Medulla oblongata (tissue), 1 donor: ENCODE data around the gene AP3M1.

Experiments
- DNase-seq: peaks from one replicate; pipeline ENCODE4 v3.0.0-alpha.2; 2015; ENCODE audit errors: extremely low spot score

The AP3M1 gene

DNA sequence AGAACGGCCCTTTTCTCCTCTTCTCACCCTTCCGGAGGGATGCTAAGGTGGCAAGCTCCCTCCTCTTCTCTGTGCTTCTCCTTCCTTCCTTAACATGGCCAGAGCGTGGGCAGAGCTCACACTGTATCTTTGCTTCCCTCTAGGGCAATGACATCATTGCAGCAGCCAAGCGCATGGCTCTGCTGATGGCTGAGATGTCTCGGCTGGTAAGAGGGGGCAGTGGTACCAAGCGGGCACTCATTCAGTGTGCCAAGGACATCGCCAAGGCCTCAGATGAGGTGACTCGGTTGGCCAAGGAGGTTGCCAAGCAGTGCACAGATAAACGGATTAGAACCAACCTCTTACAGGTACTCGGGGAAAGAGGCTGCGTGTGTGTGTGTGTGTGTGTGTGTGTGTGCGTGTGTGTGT, 36.6 kb downstream of the AP3M1 start:
- DNase-seq = peak; percentile 37

DNA sequence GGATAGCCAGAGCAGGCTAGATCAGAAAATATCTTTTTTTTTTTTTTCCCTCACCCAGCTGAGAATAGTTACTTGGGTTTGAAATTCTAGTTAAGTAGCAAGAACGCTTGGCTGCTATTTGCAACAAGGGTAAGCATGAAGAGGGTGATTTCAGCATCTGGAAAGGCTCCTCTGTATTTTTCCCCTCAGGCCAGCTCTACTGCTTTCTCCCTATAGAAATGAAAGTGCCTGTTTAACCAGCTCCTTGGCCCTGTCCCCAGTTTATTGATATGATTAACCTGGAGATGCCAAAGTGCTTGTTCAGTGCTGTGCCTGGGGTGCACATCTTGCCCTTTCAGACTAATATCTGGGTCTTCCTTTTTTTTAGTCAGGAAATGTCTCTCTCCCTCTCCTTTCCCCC, 37.1 kb downstream of the AP3M1 start:
- DNase-seq = no peak

DNA sequence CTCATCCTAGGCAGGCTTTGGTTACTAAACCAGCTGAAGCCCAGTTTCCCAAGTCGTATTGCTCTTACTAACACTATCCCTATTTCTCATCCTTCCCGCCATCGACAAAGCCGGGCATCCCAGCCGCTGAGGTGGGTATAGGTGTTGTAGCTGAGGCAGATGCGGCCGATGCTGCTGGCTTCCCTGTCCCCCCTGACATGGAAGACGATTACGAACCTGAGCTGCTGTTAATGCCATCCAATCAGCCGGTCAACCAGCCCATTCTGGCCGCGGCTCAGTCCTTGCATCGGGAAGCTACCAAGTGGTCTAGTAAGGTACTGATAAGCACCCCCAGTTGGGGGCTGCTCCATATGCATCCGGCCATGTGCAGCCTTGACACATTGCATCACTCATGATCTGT, 38.8 kb downstream of the AP3M1 start:
- no peak for DNase-seq

GRCh38 chr10:74110120-74110519, 40.5 kb downstream of the AP3M1 start:
- no peak for DNase-seq

- DNase-seq = no peak
These were observed 41.2 kb downstream of the AP3M1 start for GRCh38 chr10:74109452-74109851.

DNA sequence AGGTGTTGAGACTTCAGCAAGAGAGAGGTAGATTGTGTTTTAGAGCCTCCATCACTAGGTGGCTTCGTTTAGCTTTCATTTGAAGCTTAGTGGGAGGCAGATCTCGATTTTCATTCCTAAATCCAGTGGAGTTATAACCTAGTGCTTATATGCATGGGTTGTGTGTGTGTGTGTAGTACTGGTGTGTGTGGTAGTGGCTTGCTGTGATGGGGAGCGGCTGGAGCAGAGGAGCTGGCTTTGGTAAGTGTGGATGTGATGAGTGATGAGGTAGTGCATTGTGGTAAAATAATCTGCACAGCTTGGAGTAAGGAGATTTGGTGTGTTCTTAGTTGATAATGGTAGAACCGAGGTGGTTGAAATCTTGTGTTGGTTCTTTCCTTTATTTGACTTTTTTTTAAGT, 43.2 kb downstream of the AP3M1 start:
- no peak for DNase-seq

DNA sequence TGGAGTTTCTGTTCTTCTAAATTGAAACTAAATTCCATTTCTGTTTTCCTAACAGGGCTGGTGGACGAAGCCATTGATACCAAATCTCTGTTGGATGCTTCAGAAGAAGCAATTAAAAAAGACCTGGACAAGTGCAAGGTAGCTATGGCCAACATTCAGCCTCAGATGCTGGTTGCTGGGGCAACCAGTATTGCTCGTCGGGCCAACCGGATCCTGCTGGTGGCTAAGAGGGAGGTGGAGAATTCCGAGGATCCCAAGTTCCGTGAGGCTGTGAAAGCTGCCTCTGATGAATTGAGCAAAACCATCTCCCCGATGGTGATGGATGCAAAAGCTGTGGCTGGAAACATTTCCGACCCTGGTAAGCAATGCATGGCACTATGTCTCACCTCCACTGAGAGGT, 45.6 kb downstream of the AP3M1 start:
- peak; percentile 13 for DNase-seq

DNA sequence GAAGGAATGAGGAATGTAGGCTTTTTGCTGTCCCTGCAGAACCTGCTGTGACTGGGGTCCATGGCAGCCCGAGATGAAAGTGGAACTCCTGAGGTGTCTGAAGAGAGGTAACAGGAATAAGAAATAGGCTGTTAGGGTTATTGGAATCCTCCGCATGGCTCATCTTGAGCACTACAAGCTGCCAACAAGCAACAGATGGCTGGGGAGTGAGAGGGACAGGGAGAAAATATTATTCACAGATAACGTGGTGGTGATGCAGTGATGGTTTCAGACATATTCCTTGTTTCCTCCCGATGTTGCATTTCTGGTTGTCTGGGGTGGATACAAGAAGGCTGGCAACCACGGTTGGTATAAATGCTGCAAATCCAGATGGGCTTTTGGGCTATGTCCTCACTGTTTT, 46.1 kb downstream of the AP3M1 start:
- DNase-seq = no peak

GRCh38 chr10:74103560-74104258, 46.9 kb downstream of the AP3M1 start:
- peak; percentile 35 for DNase-seq

- no peak for DNase-seq
These were observed 50.8 kb downstream of the AP3M1 start for GRCh38 chr10:74099836-74100235.

DNA sequence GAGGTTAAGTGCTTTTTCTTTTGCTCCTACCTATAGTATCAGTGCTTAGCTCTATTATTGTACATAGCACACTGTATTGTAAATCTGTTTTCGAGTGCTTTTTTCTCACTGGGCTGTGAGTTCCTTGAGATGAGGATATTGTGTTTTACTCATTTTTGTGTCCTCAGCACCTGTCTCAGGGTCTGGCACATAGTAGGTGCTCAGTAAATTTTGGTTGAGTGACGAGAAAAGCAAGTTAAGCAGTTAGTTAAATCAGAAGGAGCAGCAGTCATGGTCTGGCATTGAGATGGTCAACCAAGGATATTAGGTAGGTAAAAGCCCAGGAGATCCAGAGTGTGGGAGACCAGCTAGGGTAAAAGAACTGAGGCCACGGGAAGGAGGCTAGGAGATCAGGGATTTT, 51.2 kb downstream of the AP3M1 start:
- no peak for DNase-seq

DNA sequence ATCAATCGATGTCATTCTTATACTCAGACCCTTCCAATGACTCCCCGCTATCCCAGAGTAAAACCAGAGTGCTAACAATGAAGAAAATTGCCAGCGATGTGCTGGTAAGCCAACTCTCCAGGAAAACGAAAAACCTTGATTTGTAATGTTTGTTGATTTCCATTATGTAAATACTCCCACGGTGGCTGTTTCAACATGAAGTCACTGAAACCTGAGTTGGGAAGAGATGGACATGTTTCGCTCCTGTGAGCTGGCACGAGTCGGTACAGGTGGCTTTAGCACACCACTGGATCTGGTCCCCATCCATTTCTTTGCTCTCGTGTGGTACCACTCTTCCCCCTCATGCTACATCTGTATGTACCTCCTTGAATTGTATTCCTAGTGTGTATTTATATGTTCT, 52.9 kb downstream of the AP3M1 start:
- no peak for DNase-seq

DNA sequence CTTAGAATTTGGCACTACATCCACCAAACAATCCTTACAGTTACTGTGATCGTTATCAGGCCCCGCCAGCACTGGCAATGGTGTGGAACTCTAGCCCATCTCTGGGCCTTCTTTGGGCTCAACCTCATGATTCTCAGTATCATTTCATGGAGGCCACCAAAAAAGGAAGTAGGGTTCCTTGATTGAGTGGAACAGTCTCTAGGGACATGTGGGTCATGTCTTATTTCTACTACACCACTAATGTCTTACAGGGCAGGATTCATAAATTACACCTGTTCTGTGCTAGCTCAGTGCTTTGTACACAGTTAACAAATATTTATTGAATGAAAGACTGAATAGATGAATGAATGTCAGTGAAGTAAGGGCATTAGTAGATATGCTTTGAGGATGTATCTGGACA, 53.9 kb downstream of the AP3M1 start:
- no peak for DNase-seq

GRCh38 chr10:74094231-74094630, 56.4 kb downstream of the AP3M1 start:
- no peak for DNase-seq

- no peak for DNase-seq
These were observed 57.0 kb downstream of the AP3M1 start for GRCh38 chr10:74093530-74094164.

DNA sequence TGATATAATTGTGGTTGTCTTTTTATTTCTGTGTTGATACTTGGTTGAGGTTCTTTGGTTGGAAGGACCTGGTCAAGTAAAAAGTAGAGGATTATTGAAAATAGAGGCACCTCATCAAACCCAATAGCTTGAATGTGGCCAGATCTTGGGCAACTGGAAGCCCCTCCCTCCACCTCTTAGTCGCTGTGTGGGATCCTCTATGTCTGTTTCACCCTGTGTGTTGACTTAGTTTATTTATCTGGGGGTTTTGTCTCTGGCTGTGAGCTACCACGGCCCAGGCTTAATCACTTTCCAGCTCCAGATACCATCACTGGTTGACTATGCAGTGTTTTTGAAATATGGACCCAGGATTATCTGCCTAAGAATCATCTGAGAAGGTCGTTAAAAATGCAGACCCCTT, 58.3 kb downstream of the AP3M1 start:
- DNase-seq = no peak

DNA sequence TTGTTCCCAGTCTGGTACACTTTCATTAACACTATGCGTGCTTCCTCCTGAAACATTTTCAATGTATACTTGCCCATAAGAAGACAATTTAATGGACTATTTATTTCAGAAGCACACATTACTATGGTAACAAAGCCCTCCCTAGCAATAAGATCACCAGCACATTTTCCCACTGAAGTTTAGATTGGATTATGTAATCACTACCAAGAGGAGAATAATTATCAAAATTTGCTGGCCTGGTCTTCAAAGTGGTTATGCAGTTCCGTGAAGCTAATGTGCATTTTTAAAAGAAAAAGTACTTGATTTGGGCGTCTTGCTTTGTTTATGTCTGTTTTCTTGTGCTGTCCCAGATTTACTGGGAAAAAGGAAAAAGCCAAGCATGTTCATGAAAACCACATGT, 61.9 kb downstream of the AP3M1 start:
- no peak for DNase-seq

DNA sequence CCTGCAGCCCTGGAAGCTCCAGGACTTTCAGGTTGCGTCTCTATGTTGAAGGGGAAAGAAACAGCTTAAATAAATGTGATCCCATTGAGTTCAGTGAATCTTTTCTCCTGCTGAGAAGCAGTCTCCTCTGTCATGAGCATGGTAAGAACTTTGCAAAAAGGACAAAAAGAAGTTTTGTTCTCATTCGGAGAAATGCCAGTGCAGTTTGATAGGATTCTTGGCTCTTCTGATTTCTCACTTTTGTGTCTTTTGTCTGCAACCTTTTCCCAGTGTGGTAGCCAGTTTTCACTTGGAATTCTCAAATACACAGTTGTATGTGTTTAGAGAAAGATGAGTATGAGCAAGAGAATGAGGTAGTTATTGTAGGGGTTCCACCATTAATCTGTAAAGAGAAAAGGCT, 64.3 kb downstream of the AP3M1 start:
- DNase-seq = peak; percentile 26

- DNase-seq = no peak
These were observed 65.7 kb downstream of the AP3M1 start for GRCh38 chr10:74084955-74085354.

- no peak for DNase-seq
These were observed 67.3 kb downstream of the AP3M1 start for GRCh38 chr10:74083304-74083703.

- no peak for DNase-seq
These were observed 68.5 kb downstream of the AP3M1 start for GRCh38 chr10:74081941-74082718.

DNA sequence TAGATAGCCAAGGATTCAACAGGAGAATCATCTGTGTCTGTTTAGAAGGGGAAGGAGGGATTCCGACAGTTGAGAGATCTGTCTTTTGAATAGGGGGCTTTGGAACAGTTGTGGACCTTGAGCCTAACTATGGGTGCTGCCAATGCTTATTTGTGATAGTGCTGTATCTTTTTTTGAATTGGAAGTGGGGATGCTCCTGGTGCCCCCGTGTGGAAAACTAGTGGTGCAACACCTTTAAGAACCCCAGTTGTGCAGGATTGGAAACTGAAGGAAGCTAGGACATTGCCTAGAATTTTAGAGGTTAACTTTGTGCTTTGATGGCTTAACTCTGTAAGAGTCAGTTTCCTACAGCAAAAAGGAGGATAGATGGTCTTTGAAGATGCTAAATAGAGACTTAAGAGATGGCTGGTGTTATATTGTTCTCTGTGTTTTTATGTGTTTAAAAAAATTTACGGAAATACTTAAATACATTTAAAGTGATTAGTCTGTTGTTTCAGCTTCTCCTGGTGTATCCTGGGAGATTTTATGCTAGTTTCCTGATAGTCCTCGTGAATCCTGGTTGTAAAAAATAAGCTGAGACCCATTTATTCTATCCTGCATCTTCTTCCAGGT, 69.3 kb downstream of the AP3M1 start:
- peak; percentile 71 for DNase-seq
